Measurements from ENCODE around the gene TBC1D5. TPM values are rescaled to one million over a fixed set of nuclear protein-coding genes. Genes with fewer than 3 reads are reported as not detected.
"Not testable (repeated sequence)": the region's sequence is repeated elsewhere in the genome, so short reads cannot be mapped to it uniquely, and the experiment has no call there.

Gene TBC1D5
- total RNA-seq, 1 donor from 2014 or later = 75.8 TPM

DNA sequence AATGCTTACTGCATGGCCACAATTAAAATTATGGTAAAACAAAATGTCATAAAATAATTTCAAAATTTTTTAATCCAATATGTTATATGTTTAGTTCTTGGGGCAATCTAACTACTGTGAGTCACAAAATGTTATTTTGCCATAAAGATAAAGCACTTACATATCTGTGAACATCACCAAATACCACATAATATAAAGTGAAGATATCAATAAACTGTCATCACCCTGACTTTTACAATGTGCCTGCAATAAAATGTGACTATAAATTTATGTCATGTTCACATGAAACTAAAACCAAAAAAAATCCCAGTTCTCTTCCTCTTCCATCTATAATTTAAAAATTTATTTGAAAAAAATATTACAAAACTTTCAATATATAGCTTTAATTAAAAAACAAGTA, 191.8 kb downstream of the TBC1D5 start:
- DNase-seq (ENCODE audit: low read depth in 2 of 2) = no peak

DNA sequence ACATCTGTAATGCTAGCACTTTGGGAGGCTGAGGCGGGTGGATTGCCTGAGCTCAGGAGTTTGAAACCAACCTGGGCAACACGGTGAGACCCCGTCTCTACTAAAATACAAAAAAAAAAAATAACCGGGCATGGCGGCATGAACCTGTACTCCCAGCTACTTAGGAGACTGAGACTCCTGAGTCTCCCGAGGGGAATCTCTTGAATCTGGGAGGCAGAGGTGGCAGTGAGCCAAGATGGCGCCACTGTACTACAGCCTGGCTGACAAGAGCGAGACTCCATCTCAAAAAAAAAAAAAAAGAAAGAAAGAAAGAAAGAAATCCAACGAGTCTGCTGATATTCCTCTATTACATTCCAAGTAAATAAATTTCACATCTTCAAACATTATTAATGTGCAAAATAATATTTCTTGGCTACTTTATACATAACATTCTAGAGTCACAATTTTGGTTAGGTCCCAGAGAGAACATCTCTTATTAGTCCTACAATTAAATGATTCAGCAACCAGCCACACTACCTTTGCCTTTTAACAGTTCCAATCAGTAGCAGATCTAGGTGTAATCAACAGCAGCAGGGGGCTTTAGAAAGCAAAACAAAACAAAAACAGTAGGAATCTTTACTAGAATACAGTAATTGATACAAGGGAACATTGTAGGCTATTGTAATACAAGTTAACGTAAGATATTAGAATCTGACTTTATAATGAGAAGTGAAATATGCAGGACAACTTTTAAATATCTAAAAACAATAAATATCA, 195.8 kb downstream of the TBC1D5 start:
- no peak for DNase-seq (ENCODE audit: low read depth in 2 of 2)

- DNase-seq (ENCODE audit: low read depth in 2 of 2) = peak in 1 of 2 donors; percentile 3
Observed at GRCh38 chr3:17544632-17545031, 197.8 kb downstream of the TBC1D5 start.

DNA sequence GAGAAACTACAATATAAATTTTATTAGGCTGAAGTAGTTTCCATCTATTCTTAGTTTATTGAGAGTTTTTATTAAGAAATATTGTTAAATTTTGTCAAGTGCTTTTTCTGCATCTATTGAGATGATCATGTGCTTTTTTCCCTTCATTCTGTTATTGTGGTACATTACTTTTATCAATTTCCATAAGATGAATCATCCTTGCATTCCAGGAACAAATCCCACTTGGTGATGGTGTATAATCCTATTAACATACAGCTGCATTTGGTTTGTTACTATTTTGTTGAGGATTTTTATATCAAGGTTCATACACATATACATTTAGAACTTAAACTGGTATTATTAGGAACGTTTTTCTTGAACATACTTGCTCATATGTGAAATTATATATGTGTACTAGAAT, 199.8 kb downstream of the TBC1D5 start:
- DNase-seq (ENCODE audit: low read depth in 2 of 2) = no peak

- no peak for DNase-seq (ENCODE audit: low read depth in 2 of 2)
Observed at GRCh38 chr3:17539436-17539835, 203.0 kb downstream of the TBC1D5 start.

DNA sequence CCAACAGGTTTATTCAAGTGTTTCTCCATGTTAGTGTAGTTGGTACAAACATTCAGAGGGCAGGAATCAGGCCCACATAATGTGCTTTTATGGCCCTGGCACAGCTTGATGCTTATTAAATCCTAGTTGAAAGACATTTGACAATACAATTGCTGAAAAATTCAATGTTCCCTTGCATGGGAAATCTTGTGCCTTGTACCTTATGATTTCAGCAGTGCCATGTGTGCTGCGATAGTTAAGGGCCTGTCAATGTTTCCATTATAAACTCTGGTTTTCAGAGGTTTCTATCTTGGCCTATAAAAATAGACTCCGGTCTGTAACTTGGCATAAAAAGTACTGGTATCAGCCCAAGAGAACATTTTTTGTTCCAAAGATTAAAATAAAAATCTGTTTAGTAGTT, 207.2 kb downstream of the TBC1D5 start:
- no peak for DNase-seq (ENCODE audit: low read depth in 2 of 2)

- DNase-seq (ENCODE audit: low read depth in 2 of 2) = not testable (repeated sequence)
Observed at GRCh38 chr3:17532446-17532845, 210.0 kb downstream of the TBC1D5 start.

GRCh38 chr3:17529677-17530076, 212.8 kb downstream of the TBC1D5 start:
- no peak for DNase-seq (ENCODE audit: low read depth in 2 of 2)

- no peak for DNase-seq (ENCODE audit: low read depth in 2 of 2)
Observed at GRCh38 chr3:17518189-17519059, 224.0 kb downstream of the TBC1D5 start.

- no peak for DNase-seq (ENCODE audit: low read depth in 2 of 2)
Observed at GRCh38 chr3:17515445-17516234, 226.8 kb downstream of the TBC1D5 start.

- DNase-seq (ENCODE audit: low read depth in 2 of 2) = no peak
Observed at GRCh38 chr3:17514597-17514996, 227.8 kb downstream of the TBC1D5 start.

DNA sequence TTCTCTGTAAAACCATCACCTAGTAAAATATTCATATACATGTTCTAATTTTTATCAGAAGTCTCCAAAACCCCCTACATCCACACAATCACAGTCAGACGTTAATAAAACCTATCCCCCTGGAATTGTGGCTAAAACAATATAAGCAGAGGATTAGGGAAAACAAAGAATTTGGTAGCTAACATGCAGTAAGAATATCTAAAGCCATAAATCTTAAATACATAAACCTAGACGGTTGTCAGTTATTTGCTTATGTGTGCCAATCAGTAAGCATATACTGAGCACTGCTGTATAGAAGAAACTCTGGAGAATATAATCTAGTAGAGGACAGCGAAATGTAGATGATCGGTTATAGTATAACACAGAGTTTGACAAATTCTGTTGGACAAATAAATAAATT, 232.2 kb downstream of the TBC1D5 start:
- DNase-seq (ENCODE audit: low read depth in 2 of 2) = no peak

- DNase-seq (ENCODE audit: low read depth in 2 of 2) = no peak
Observed at GRCh38 chr3:17508180-17508752, 234.2 kb downstream of the TBC1D5 start.

DNA sequence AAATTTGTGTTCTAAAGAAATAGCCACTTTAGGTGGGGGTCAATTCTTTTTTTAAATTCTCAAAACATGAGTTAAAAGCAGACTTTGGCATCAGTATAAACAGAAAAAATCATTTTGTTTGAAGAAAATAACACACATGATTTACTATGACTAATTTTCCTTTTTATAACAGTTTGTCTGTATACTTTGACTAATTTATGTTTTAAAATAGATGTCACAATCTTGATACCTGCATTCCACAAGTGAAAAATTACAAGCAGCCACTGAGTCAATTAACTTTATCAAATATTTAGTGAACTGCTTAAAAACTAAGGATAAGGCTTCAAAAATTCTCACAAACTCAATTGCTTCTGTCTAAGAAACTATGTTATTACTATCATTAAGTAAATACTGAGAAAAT, 235.0 kb downstream of the TBC1D5 start:
- DNase-seq (ENCODE audit: low read depth in 2 of 2) = no peak

GRCh38 chr3:17505856-17506255, 236.6 kb downstream of the TBC1D5 start:
- peak in 1 of 2 donors; percentile 13 for DNase-seq (ENCODE audit: low read depth in 2 of 2)

GRCh38 chr3:17501745-17502144, 240.7 kb downstream of the TBC1D5 start:
- DNase-seq (ENCODE audit: low read depth in 2 of 2) = no peak

GRCh38 chr3:17500618-17501017, 241.8 kb downstream of the TBC1D5 start:
- DNase-seq (ENCODE audit: low read depth in 2 of 2) = peak in 1 of 2 donors; percentile 47

GRCh38 chr3:17494117-17494809, 248.2 kb downstream of the TBC1D5 start:
- no peak for DNase-seq (ENCODE audit: low read depth in 2 of 2)

- DNase-seq (ENCODE audit: low read depth in 2 of 2) = peak; percentile 58 to 65
Observed at GRCh38 chr3:17491601-17492000, 250.8 kb downstream of the TBC1D5 start.

DNA sequence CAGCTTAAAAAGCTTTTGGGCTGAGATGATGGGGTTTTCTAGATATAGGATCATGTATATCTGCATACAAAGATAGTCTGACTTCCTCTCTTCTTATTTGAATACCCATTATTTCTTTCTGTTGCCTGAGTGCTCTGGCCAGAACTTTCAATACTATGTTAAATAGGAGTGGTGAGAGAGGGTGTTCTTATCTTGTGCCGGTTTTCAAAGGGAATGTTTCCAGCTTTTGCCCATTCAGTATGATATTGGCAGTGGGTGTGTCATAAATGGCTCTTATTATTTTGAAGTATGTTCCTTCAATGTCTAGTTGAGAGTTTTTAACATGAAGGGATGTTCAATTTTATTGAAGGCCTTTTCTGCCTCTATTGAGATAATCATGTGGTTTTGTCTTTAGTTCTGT, 251.2 kb downstream of the TBC1D5 start:
- not testable (repeated sequence) for DNase-seq (ENCODE audit: low read depth in 2 of 2)

- peak in 1 of 2 donors; percentile 24 for DNase-seq (ENCODE audit: low read depth in 2 of 2)
Observed at GRCh38 chr3:17489139-17489538, 253.3 kb downstream of the TBC1D5 start.
